Stimulated activated naive CD8-positive, alpha-beta T cell treated with anti-CD3 and anti-CD28 coated beads, Interleukin-15, Interleukin-2, amounts not matched to agents 100 ng/mL and 50 ng/mL, for 24 hours (primary cell): Measurements from ENCODE around the gene PPM1G.
"Not testable (repeated sequence)": the region's sequence is repeated elsewhere in the genome, so short reads cannot be mapped to it uniquely, and the experiment has no call there.

Source experiments
- H3K27ac Mint-ChIP-seq: one replicate; pipeline ENCODE4 v1.8.0; 2021; ENCODE audit warnings: mild to moderate bottlenecking, mixed read lengths
- H3K27me3 Mint-ChIP-seq: one replicate; pipeline ENCODE4 v1.8.0; 2021; ENCODE audit warnings: mixed read lengths
- H3K36me3 Mint-ChIP-seq: one replicate; pipeline ENCODE4 v1.8.0; 2021; ENCODE audit warnings: low read depth, mixed read lengths
- H3K4me1 Mint-ChIP-seq: one replicate; pipeline ENCODE4 v1.8.0; 2021; ENCODE audit warnings: low read depth, mixed read lengths
- H3K4me3 Mint-ChIP-seq: one replicate; pipeline ENCODE4 v1.8.0; 2021; ENCODE audit warnings: mild to moderate bottlenecking, mixed read lengths
- H3K9me3 Mint-ChIP-seq: one replicate; pipeline ENCODE4 v1.8.0; 2021; ENCODE audit warnings: mixed read lengths

Gene PPM1G

DNA sequence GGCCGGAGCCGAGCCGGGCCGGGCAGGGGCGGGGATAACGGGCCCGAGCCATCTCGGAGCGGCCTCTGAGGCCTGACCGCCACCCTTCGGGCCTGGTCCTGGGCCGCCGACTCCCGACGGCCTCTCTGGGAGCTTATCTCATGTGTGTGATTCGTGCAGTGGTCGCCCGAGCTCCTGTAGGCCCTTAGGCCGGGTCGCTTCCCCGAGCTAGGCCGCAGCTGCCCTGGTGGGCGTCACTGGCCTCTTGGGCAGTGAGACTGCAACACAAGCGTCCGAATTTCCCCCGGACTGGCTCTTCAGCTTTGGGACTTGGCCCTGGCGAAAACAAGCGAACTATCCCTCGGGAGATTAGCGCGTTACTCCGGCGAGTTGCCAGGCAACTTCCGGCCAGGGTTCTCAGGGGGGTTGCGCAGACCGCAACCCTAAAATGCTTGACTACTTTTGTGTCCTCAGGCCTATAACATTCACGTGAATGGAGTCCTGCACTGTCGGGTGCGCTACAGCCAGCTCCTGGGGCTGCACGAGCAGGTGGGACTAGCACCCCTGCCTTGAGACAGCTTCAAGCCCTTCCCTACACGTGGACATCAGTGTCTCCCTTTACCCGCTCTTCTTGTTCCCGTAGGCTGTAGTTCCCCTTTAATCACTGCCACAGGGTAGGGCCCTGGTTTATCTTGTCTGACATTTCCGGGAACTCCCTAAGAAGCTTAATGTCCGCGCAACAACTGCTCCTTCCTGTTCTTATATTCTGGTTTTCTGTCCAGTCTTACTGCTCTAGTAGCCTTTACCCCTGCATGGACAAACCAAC, 38.4 kb downstream of the PPM1G start:
- Mint-ChIP-seq H3K9me3 (no peaks in the 10 kb centered on the region), H3K27me3 (no peaks in the 10 kb centered on the region), H3K27ac (peak overlapping the region; percentile 99), H3K4me1 (peaks cover 45% of the 10 kb centered on the region), H3K4me3 (peak overlapping the region; percentile 98), H3K36me3 (peaks cover 77% of the 10 kb centered on the region)

DNA sequence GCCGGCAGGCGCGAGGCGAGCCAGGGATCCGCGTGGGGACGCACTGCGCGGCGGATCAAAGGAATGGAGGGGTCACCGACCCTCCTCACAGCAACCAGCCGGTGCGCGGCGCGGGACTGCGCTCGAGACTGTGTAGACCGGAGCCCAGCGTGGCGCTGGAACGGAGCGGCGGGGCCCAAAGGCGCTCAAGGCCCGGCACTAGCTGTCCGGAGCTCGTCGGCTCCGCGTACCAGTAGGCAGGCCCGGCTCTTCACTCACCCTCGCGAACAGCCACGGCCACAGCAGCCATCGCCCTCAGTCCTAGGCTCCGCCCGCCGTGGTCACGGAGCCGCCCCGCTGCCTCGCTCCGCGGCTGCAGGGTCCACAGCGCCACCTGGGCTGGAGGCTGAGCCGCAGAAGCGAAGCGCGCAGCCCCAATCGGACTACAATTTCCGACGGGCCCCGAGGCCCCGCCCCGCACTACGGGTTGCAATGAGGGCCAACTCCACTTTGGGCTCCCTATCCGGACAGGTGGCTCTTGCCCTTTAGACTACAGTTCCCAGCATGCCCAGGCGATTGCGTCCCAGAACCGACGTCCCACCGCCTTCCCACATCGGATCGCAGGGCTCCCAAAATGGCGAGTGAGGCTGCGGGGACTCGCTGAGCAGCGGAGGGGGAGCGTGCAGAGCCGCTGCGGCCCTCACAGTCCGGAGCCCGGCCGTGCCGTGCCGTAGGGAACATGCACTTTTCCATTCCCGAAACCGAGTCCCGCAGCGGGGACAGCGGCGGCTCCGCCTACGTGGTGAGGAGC, 39.2 kb downstream of the PPM1G start, which contains the start of the genes EIF2B4 and SNX17:
EIF2B4 (minus strand) TSS at position 313 of the 790 bp plus-strand sequence; CDS start at position 289, 24 bp downstream.
SNX17 (plus strand) TSS at position 591 of the 790 bp plus-strand sequence; CDS start at position 719, 128 bp downstream.
- Mint-ChIP-seq H3K36me3 (peaks cover 71% of the 10 kb centered on the region), H3K4me3 (peak within 1 kb of the TSS; percentile 98), H3K27me3 (no peaks in the 10 kb centered on the region), H3K27ac (peak within 1 kb of the TSS; percentile 99), H3K4me1 (peaks cover 45% of the 10 kb centered on the region), H3K9me3 (no peaks in the 10 kb centered on the region)

DNA sequence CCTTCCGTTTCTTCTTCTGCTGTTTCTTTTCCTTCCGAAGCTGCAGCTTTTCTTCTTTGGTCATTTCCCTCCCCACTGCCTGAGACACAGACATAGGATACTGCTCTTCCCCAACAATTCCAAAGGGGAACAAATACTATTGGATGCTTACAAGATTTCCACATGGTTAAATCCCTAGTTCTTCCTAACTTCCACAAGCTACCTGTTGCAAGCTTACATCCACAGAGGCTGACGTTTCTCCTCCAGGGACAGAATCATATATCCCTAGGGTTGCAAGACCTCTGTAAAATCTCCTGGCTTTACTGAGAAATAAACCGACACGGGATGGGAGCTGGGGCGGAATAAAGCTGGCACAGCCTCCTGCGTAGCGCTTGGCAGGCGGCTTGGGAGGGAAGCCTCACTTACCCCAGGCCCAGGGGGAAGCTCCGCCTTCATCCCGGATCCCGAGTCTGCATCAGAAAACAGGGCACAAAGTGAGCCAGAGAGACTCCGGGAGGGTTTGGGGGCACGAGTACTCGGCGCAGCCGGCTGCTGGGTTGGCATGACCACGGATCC, 39.8 kb downstream of the PPM1G start:
- no peaks in the 10 kb centered on the region for H3K27me3 Mint-ChIP-seq
- peaks cover 45% of the 10 kb centered on the region for H3K4me1 Mint-ChIP-seq
- H3K27ac Mint-ChIP-seq: peak overlapping the region; percentile 79
- peaks cover 69% of the 10 kb centered on the region for H3K36me3 Mint-ChIP-seq
- peak overlapping the region; percentile 98 for H3K4me3 Mint-ChIP-seq
- H3K9me3 Mint-ChIP-seq: no peaks in the 10 kb centered on the region

DNA sequence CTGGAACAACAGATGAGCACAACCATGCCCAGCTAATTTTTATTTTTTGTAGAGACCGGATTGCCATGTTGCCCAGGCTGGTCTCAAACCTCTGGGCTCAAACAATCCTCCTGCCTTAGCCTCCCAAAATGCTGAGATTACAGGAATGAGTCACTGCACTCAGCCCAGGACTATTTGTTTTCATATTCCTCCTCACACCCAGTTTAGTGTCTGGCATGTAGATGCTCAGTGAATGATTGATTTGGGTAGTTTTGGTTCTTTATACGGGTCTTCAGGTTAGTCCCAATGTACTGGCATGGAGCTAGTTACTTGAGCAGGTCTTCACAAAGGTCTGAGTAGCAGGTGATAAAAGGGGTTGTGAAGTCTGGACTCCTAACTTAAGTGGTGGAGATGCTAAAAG, 45.5 kb downstream of the PPM1G start:
- H3K36me3 Mint-ChIP-seq: peaks cover 54% of the 10 kb centered on the region

DNA sequence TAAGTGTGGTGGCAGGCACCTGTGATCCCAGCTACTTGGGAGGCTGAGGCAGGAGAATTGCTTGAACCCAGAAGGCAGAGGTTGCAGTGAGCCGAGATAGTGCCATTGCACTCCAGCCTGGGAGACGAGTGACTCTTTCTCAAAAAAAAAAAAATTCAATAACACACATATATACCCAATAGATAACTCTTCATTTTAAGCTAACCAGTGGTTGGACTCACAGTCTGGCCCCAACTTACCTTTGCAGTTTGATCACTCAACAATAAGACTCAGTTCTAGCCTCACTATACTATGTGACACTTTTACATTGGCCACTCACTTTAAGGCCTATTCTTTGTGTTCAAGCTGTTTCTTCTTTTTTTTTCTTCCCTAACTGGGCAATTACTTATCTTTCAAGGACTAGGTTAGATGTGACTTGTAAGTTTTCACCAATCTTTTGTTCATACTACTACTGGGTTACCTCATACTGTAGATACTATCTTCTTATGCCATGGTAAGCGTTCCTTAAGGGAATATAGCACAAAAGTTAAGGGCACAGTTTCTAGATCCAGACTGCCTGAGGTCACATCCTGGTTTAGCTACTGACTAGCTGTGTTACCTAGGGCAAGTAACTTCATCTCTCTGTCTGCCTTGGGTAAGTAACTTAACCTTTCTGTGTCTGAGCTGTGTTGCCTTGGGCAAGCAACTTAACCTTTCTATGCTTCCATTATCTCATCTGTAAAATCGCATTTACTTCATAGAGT, 46.5 kb downstream of the PPM1G start:
- peaks cover 55% of the 10 kb centered on the region for H3K36me3 Mint-ChIP-seq
- no peaks in the 10 kb centered on the region for H3K27me3 Mint-ChIP-seq
- peaks cover 17% of the 10 kb centered on the region for H3K4me1 Mint-ChIP-seq
- H3K4me3 Mint-ChIP-seq: no peak overlapping the region
- H3K27ac Mint-ChIP-seq: peak overlapping the region; percentile 27
- H3K9me3 Mint-ChIP-seq: no peaks in the 10 kb centered on the region

More for the DNA sequence above, 45.5 kb downstream of the PPM1G start:
- H3K27ac Mint-ChIP-seq: peak overlapping the region; percentile 61
- H3K27me3 Mint-ChIP-seq: no peaks in the 10 kb centered on the region
- H3K4me3 Mint-ChIP-seq: no peak overlapping the region
- no peaks in the 10 kb centered on the region for H3K9me3 Mint-ChIP-seq
- H3K4me1 Mint-ChIP-seq: peaks cover 16% of the 10 kb centered on the region

DNA sequence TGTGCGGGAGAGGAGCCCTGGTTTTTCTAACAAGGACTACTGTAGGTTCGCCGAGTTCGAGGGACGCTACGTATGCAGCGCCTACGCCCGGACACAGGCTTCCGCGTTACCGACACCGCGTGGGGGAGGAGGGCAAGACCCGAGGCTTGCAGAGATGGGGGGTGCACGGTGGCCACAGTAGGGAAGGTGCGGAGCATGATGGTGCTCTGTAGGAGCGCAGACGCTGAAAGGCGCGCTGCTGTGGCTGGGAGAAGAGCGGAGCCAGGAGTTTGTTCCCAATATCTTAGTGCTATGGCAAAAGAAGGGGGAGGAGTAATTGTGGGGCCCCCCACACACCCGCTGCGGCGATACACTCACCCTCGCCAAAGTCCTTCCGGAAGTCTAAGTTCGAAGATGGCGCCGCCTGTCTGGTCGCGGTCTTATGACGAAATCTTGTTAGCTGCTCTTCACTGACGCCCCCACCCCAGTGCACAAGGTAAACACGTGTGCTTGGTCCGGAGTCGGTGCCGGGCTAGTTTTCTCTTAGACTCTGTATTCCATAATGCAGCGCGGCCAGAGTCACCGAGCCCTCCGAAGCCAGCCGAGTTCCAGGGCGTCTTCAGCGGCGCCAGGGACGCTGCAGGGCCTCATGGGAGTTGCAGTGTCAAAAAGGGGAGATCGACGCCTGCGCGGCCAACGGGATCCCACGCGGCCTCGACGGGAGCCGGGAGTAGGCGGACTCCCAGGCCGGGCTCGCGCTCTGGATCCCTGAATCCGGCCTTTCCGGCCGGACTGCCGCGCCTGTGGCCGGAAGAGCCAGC, 52.8 kb downstream of the PPM1G start, which contains the start of gene GTF3C2:
GTF3C2 (minus strand) TSS at position 383 of the 800 bp plus-strand sequence. CDS start 13,210 bp downstream, outside the sequence.
- H3K4me1 Mint-ChIP-seq: peaks cover 55% of the 10 kb centered on the region
- peak within 1 kb of the TSS; percentile 99 for H3K27ac Mint-ChIP-seq
- H3K4me3 Mint-ChIP-seq: peak within 1 kb of the TSS; percentile 99
- peaks cover 31% of the 10 kb centered on the region for H3K36me3 Mint-ChIP-seq
- no peaks in the 10 kb centered on the region for H3K9me3 Mint-ChIP-seq
- no peaks in the 10 kb centered on the region for H3K27me3 Mint-ChIP-seq

DNA sequence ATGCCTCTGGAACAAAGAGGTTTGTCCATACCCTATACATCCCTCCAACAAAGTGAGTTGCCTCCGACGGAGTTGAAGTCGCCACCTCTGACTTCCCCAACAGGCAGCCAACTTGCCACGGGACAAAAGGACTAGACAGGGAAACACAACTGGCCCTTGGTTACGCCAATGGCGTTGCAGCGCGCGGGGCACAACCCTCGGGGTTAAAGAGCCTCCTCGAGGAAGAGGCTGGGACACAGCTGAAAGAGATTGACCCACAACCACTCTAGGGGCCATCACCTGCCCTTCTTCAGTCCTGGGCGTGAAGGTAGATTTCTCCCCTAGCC, 53.4 kb downstream of the PPM1G start:
- Mint-ChIP-seq H3K4me3 (peak overlapping the region; percentile 99), H3K9me3 (no peaks in the 10 kb centered on the region), H3K27ac (peak overlapping the region; percentile 99), H3K4me1 (peaks cover 59% of the 10 kb centered on the region), H3K27me3 (no peaks in the 10 kb centered on the region), H3K36me3 (peaks cover 29% of the 10 kb centered on the region)

DNA sequence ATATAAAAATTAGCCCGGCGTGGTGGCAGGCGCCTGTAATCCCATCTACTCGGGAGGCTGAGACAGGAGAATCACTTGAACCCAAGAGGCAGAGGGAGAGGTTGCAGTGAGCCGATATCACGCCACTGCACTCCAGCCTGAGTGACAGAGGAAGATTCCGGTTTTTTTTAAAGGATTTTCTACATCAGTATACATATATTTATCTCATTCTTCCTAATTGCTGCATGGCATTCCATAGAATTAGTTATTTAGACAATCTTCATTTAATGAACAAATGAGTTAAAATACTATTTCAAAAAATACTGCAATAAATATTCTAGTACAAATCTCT, 54.8 kb downstream of the PPM1G start:
- Mint-ChIP-seq H3K27ac (no peak overlapping the region), H3K4me3 (peak overlapping the region; percentile 99), H3K36me3 (peaks cover 31% of the 10 kb centered on the region), H3K27me3 (no peaks in the 10 kb centered on the region), H3K4me1 (peaks cover 59% of the 10 kb centered on the region), H3K9me3 (no peaks in the 10 kb centered on the region)

DNA sequence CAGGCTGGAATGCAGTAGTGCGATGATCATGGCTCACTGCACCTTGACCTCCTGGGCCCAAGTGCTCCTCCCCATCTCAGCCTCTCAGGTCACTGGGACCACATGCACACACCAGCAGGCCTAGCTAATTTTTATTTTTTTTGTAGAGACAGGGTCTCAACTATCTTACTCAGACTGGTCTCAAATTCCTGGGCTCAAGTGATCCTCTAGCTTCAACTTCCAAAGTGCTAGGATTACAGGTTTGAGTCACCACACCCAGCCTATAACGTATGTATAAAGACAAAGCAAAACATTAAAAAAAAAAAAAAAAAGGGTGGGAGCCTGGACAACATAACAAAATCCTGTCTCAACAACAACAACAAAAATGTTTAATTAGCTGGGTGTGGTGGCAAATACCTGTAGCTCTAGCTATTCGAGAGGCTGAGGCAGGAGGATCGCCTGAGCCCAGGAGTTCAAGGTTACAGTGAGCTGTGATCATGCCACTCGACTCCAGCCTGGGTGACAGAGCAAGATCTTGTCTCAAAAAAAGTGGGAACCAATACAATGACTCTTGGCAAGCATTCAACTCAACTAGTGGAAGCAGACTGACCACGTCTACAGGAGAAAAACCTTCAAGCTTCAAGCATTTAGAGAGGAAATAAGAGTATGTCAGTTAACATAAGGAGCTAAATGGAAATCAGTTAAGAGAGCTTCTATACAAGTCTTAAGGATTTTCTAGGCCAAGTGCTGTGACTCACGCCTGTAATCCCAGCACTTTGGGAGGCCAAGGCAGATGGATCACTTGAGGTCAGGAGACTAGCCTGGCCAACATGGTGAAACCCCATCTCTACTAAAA, 55.4 kb downstream of the PPM1G start:
- no peaks in the 10 kb centered on the region for H3K27me3 Mint-ChIP-seq
- no peak overlapping the region for H3K27ac Mint-ChIP-seq
- no peaks in the 10 kb centered on the region for H3K9me3 Mint-ChIP-seq
- H3K36me3 Mint-ChIP-seq: peaks cover 36% of the 10 kb centered on the region
- peaks cover 59% of the 10 kb centered on the region for H3K4me1 Mint-ChIP-seq
- peak overlapping the region; percentile 5 for H3K4me3 Mint-ChIP-seq

DNA sequence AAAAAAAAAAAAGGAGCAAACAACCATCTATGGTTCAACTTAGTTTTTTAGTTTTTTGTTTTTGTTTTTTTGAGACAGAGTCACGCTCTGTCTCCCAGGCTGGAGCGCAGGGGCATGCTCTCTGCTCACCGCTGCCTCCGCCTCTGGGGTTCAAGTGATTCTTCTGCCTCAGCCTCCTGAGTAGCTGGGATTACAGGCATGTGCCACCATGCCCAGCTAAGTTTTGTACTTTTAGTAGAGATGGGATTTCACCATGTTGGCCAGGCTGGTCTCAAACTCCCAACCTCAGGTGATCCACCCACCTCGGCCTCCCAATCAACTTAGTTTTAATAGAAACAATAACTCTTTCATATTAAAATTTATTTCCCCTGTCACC, 56.0 kb downstream of the PPM1G start:
- H3K9me3 Mint-ChIP-seq, H3K27ac Mint-ChIP-seq, H3K27me3 Mint-ChIP-seq, H3K4me3 Mint-ChIP-seq: not testable (repeated sequence)
- Mint-ChIP-seq H3K36me3 (peaks cover 32% of the 10 kb centered on the region), H3K4me1 (peaks cover 54% of the 10 kb centered on the region)

DNA sequence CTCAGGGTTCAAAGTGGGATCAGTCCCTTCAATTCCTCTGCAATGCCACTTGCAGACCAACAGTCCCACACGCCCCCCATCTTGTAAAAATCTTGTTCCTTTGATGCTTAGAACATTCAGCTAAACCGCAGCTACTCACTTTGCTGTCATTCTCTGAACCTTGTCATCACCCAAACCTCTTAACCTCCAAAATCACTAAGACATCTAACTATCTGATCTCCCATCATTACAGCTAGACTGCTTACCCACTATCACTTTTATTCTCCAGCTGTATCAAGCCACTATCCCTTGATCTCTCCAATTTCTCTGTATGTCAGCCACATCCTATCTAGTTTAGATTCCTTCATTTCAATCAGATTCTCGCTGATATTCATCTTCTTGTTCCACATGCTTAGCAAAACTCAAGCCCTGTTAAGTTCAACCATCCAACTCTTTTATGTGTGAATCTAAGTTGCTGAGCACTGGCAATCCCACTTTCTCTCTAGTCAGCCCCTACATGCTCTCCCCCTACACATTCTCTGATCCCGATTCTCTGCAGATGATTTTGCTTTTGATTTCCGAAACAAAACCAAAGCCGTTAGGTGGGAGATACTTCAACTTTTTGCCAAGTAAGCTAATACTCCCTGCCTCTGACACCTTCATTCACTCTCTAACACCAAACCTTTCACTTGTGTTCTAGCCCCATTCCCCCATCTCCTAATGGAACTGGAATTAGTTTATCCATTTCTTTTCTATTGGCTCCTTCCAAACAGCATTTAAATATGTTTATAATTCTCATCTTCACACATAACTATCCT, 57.4 kb downstream of the PPM1G start:
- Mint-ChIP-seq H3K4me1 (peaks cover 45% of the 10 kb centered on the region), H3K27me3 (no peaks in the 10 kb centered on the region), H3K9me3 (no peaks in the 10 kb centered on the region), H3K4me3 (peak overlapping the region; percentile 22), H3K27ac (peak overlapping the region; percentile 33), H3K36me3 (peaks cover 25% of the 10 kb centered on the region)

DNA sequence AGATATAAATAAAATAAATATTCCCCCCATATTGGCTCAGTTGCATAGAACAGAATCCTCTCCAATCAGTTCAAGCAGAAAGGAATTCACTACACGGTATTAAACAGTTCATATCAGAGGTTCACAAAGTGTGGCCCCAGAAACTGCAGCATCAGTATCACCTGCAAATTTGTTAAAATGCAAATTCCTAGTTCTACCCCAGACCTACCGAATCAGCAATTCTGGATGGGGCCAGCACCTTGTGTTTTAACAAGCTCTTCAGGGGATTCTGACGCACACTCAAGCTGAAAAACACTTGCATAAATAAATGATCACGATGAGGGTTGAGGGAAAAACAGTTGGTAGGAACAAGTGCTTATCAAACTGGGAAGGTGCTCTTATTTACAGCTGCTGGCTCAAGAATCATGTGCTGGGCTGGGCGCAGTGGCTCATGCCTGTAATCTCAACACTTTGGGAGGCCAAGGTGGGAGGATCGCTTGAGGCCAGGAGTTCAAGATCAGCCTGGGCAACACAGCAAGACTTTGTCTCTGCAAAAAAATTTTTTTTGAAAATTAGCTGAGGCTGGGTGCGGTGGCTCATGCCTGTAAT, 59.2 kb downstream of the PPM1G start:
- H3K4me3 Mint-ChIP-seq: no peak overlapping the region
- H3K36me3 Mint-ChIP-seq: peaks cover 18% of the 10 kb centered on the region
- H3K27ac Mint-ChIP-seq: no peak overlapping the region
- peaks cover 37% of the 10 kb centered on the region for H3K4me1 Mint-ChIP-seq
- no peaks in the 10 kb centered on the region for H3K9me3 Mint-ChIP-seq
- no peaks in the 10 kb centered on the region for H3K27me3 Mint-ChIP-seq
